ENCODE results near the gene KCNK2.

DNA sequence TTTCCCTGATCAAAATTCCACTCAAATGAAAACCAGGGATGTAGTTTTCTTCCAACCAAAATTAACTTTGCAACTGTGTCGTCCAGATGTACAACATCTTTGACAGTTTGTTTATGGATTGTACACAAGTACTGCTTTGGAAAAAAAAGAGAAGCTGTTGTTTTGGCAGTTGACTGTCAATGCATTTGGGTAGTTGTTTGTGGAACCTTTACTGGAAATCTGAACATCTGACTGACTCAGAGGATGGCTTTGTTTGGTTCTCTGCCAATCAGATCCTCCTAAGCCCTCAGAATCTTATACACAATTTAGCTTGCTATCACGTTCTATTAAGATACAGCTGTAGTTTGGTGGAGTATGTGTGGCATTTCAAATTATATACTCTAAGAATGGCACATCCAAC lies 195.0 kb downstream of the KCNK2 start:
- TF ChIP-seq POLR2AphosphoS5 (IDR thresholded peaks at IDR 0.05; ENCODE audit: low read depth) (no peak), EZH2 (IDR thresholded peaks at IDR 0.05; ENCODE audit: low read depth, unreplicated experiment) (no peak), JUNB (IDR thresholded peaks at IDR 0.05; ENCODE audit: unreplicated experiment) (no peak), NANOG (IDR thresholded peaks at IDR 0.05; ENCODE audit: borderline replicate concordance) (no peak), ZNF331 (CRISPR knock-in tag; IDR thresholded peaks at IDR 0.05; ENCODE audit: low read depth) (no peak), EZH2phosphoT487 (IDR thresholded peaks at IDR 0.05; ENCODE audit: unreplicated experiment) (no peak), CREB1 (CRISPR knock-in tag; IDR thresholded peaks at IDR 0.05; ENCODE audit: low read depth) (no peak), STAT1 (IDR thresholded peaks at IDR 0.05; ENCODE audit: unreplicated experiment) (no peak)
- TF ChIP-seq, protein P1, sequence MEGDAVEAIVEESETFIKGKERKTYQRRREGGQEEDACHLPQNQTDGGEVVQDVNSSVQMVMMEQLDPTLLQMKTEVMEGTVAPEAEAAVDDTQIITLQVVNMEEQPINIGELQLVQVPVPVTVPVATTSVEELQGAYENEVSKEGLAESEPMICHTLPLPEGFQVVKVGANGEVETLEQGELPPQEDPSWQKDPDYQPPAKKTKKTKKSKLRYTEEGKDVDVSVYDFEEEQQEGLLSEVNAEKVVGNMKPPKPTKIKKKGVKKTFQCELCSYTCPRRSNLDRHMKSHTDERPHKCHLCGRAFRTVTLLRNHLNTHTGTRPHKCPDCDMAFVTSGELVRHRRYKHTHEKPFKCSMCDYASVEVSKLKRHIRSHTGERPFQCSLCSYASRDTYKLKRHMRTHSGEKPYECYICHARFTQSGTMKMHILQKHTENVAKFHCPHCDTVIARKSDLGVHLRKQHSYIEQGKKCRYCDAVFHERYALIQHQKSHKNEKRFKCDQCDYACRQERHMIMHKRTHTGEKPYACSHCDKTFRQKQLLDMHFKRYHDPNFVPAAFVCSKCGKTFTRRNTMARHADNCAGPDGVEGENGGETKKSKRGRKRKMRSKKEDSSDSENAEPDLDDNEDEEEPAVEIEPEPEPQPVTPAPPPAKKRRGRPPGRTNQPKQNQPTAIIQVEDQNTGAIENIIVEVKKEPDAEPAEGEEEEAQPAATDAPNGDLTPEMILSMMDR (conservative IDR thresholded peaks at IDR 0.05; ENCODE audit: low read depth in 2 of 2): no peak
- TF ChIP-seq, protein P2, sequence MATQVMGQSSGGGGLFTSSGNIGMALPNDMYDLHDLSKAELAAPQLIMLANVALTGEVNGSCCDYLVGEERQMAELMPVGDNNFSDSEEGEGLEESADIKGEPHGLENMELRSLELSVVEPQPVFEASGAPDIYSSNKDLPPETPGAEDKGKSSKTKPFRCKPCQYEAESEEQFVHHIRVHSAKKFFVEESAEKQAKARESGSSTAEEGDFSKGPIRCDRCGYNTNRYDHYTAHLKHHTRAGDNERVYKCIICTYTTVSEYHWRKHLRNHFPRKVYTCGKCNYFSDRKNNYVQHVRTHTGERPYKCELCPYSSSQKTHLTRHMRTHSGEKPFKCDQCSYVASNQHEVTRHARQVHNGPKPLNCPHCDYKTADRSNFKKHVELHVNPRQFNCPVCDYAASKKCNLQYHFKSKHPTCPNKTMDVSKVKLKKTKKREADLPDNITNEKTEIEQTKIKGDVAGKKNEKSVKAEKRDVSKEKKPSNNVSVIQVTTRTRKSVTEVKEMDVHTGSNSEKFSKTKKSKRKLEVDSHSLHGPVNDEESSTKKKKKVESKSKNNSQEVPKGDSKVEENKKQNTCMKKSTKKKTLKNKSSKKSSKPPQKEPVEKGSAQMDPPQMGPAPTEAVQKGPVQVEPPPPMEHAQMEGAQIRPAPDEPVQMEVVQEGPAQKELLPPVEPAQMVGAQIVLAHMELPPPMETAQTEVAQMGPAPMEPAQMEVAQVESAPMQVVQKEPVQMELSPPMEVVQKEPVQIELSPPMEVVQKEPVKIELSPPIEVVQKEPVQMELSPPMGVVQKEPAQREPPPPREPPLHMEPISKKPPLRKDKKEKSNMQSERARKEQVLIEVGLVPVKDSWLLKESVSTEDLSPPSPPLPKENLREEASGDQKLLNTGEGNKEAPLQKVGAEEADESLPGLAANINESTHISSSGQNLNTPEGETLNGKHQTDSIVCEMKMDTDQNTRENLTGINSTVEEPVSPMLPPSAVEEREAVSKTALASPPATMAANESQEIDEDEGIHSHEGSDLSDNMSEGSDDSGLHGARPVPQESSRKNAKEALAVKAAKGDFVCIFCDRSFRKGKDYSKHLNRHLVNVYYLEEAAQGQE (IDR thresholded peaks at IDR 0.05; ENCODE audit: unreplicated experiment): no peak
- TF ChIP-seq, protein P3, sequence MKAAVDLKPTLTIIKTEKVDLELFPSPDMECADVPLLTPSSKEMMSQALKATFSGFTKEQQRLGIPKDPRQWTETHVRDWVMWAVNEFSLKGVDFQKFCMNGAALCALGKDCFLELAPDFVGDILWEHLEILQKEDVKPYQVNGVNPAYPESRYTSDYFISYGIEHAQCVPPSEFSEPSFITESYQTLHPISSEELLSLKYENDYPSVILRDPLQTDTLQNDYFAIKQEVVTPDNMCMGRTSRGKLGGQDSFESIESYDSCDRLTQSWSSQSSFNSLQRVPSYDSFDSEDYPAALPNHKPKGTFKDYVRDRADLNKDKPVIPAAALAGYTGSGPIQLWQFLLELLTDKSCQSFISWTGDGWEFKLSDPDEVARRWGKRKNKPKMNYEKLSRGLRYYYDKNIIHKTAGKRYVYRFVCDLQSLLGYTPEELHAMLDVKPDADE (IDR thresholded peaks at IDR 0.05): no peak

Data from GM23338 (cell line).